Islet of Langerhans (tissue), 1 donor: ENCODE results near the gene NECTIN1.

Experiments used
- FAIRE-seq: peaks from one replicate; lab custom pipeline; 2011; peaks lifted over from hg19 to GRCh38; lab: Jason Lieb, UNC

The NECTIN1 gene

GRCh38 chr11:119755356-119756071, 26.5 kb upstream of the NECTIN1 start:
- FAIRE-seq, result no peak

GRCh38 chr11:119754656-119755355, 25.8 kb upstream of the NECTIN1 start:
- FAIRE-seq, result no peak

- FAIRE-seq, result no peak
Observed at GRCh38 chr11:119754199-119754598, 25.2 kb upstream of the NECTIN1 start.

GRCh38 chr11:119752946-119753345, 23.9 kb upstream of the NECTIN1 start:
- FAIRE-seq, result no peak

- no peak for FAIRE-seq
Observed at GRCh38 chr11:119752345-119752871, 23.4 kb upstream of the NECTIN1 start.

GRCh38 chr11:119750056-119750455, 21.1 kb upstream of the NECTIN1 start:
- no peak for FAIRE-seq

- no peak for FAIRE-seq
Observed at GRCh38 chr11:119749006-119749565, 20.1 kb upstream of the NECTIN1 start.

- FAIRE-seq, result no peak
Observed at GRCh38 chr11:119747868-119748660, 19.1 kb upstream of the NECTIN1 start.

- FAIRE-seq, result no peak
Observed at GRCh38 chr11:119745776-119746535, 17.0 kb upstream of the NECTIN1 start.

GRCh38 chr11:119745112-119745511, 16.1 kb upstream of the NECTIN1 start:
- FAIRE-seq, result no peak

GRCh38 chr11:119744577-119744976, 15.6 kb upstream of the NECTIN1 start:
- FAIRE-seq, result no peak

GRCh38 chr11:119743006-119743405, 14.0 kb upstream of the NECTIN1 start:
- FAIRE-seq, result no peak

GRCh38 chr11:119742263-119742861, 13.4 kb upstream of the NECTIN1 start:
- FAIRE-seq, result no peak

GRCh38 chr11:119741369-119742262, 12.6 kb upstream of the NECTIN1 start:
- no peak for FAIRE-seq

- no peak for FAIRE-seq
Observed at GRCh38 chr11:119739975-119740374, 11.0 kb upstream of the NECTIN1 start.

- FAIRE-seq, result no peak
Observed at GRCh38 chr11:119739021-119739703, 10.2 kb upstream of the NECTIN1 start.

- FAIRE-seq, result no peak
Observed at GRCh38 chr11:119738059-119738439, 9.0 kb upstream of the NECTIN1 start.

- no peak for FAIRE-seq
Observed at GRCh38 chr11:119737366-119738058, 8.5 kb upstream of the NECTIN1 start.

- FAIRE-seq, result no peak
Observed at GRCh38 chr11:119734788-119735187, 5.8 kb upstream of the NECTIN1 start.
